Liver (tissue), 9 donors: ENCODE data around the gene CHML. TPM values are rescaled to one million over a fixed set of nuclear protein-coding genes. Genes with fewer than 3 reads are reported as not detected.

Experiments
- DNase-seq: peaks from one replicate; pipeline ENCODE4 v3.0.0-alpha.2; 2017; ENCODE audit warnings: low spot score
- H3K27ac ChIP-seq, 2 donors: one replicate each; pipeline ENCODE4 v1.7.0; 2013; ENCODE audit warnings: inconsistent platforms in 2 of 2, low read length in 2 of 2, control low read depth in 1 of 2, low read depth in 1 of 2, mild to moderate bottlenecking in 1 of 2
- H3K27me3 ChIP-seq, 4 donors: one replicate each; pipeline versions ENCODE4 v1.6.1 to v1.7.0; 2013; ENCODE audit warnings: low read length in 3 of 4, inconsistent platforms in 1 of 4, mild to moderate bottlenecking in 1 of 4, moderate library complexity in 1 of 4; ENCODE audit not compliant: control insufficient read depth in 4 of 4, insufficient read depth in 4 of 4
- H3K36me3 ChIP-seq, 4 donors: one replicate each; pipeline versions ENCODE4 v1.6.1 to v1.7.0; 2013; ENCODE audit warnings: low read length in 3 of 4, mild to moderate bottlenecking in 3 of 4, low read depth in 1 of 4, moderate library complexity in 1 of 4; ENCODE audit not compliant: control insufficient read depth in 4 of 4, insufficient read depth in 3 of 4
- H3K4me1 ChIP-seq, 4 donors: one replicate each; pipeline versions ENCODE4 v1.6.1 to v1.7.0; 2013; ENCODE audit warnings: low read length in 3 of 4, mild to moderate bottlenecking in 3 of 4, moderate library complexity in 1 of 4; ENCODE audit not compliant: control insufficient read depth in 4 of 4, insufficient read depth in 4 of 4
- H3K4me3 ChIP-seq, 3 donors: one replicate each; pipeline versions ENCODE4 v1.6.1 to v1.7.0; 2013; ENCODE audit warnings: low read length in 3 of 3, control low read depth in 1 of 3, low read depth in 1 of 3, mild to moderate bottlenecking in 1 of 3
- H3K9ac ChIP-seq, 2 donors: one replicate each; pipeline ENCODE4 v1.7.0; 2013; ENCODE audit warnings: low read length in 2 of 2, mild to moderate bottlenecking in 2 of 2, moderate library complexity in 2 of 2, control low read depth in 1 of 2, low read depth in 1 of 2
- H3K9me3 ChIP-seq, 4 donors: one replicate each; pipeline versions ENCODE4 v1.6.1 to v1.7.0; 2013; ENCODE audit warnings: low read length in 3 of 4; ENCODE audit not compliant: control insufficient read depth in 4 of 4
- ATF3 ChIP-seq: IDR thresholded peaks from 2 replicates; pipeline ENCODE4 v1.6.1; 2016; ENCODE audit warnings: antibody characterized with exemption
- CTCF ChIP-seq: fragments of 150-350 bp; IDR thresholded peaks from 2 replicates; pipeline ENCODE4 v1.5.1; 2017; ENCODE audit warnings: improper control_type of control experiment, low read depth, low read length; ENCODE audit not compliant: missing input control
- EGR1 ChIP-seq, 2 donors: IDR thresholded peaks; 2 replicates each; pipeline ENCODE4 v1.6.1; 2016 to 2018; ENCODE audit warnings: antibody characterized with exemption in 2 of 2, low read depth in 2 of 2
- FOXA1 ChIP-seq: IDR thresholded peaks from 2 replicates; pipeline ENCODE4 v1.6.1; 2016; ENCODE audit warnings: antibody characterized with exemption
- FOXA2 ChIP-seq: IDR thresholded peaks from 2 replicates; pipeline ENCODE4 v1.6.1; 2016; ENCODE audit warnings: antibody characterized with exemption
- GABPA ChIP-seq, 2 donors: IDR thresholded peaks in 1 of 2; conservative IDR thresholded peaks in 1 of 2; 2 replicates each; pipeline ENCODE4 v1.6.1; 2016; ENCODE audit warnings: antibody characterized with exemption in 2 of 2, mild to moderate bottlenecking in 1 of 2, moderate library complexity in 1 of 2
- HNF4A ChIP-seq, 2 donors: conservative IDR thresholded peaks; 2 replicates each; pipeline ENCODE4 v1.6.1; 2016; ENCODE audit warnings: antibody characterized with exemption in 2 of 2, mild to moderate bottlenecking in 2 of 2
- HNF4G ChIP-seq: IDR thresholded peaks from 2 replicates; pipeline ENCODE4 v1.6.1; 2016; ENCODE audit warnings: antibody characterized with exemption
- JUND ChIP-seq, 2 donors: IDR thresholded peaks; 2 replicates each; pipeline ENCODE4 v1.6.1; 2016; ENCODE audit warnings: antibody characterized with exemption in 2 of 2
- MAX ChIP-seq: IDR thresholded peaks from 2 replicates; pipeline ENCODE4 v1.6.1; 2016; ENCODE audit warnings: antibody characterized with exemption
- NR2F2 ChIP-seq: IDR thresholded peaks from 2 replicates; pipeline ENCODE4 v1.6.1; 2016; ENCODE audit warnings: antibody characterized with exemption
- RAD21 ChIP-seq, 2 donors: IDR thresholded peaks; 2 replicates each; pipeline ENCODE4 v1.6.1; 2016; ENCODE audit warnings: antibody characterized with exemption in 2 of 2, mild to moderate bottlenecking in 2 of 2
- REST ChIP-seq: IDR thresholded peaks from 2 replicates; pipeline ENCODE4 v1.6.1; 2016; ENCODE audit warnings: antibody characterized with exemption, mild to moderate bottlenecking
- RXRA ChIP-seq, 2 donors: IDR thresholded peaks; 2 replicates each; pipeline ENCODE4 v1.6.1; 2017 to 2018; ENCODE audit warnings: antibody characterized with exemption in 2 of 2, mild to moderate bottlenecking in 1 of 2
- SP1 ChIP-seq: IDR thresholded peaks from 2 replicates; pipeline ENCODE4 v1.6.1; 2018; ENCODE audit warnings: antibody characterized with exemption, mild to moderate bottlenecking
- TAF1 ChIP-seq: conservative IDR thresholded peaks from 2 replicates; pipeline ENCODE4 v1.6.1; 2016; ENCODE audit warnings: antibody characterized with exemption, mild to moderate bottlenecking
- ZBTB33 ChIP-seq: IDR thresholded peaks from 2 replicates; pipeline ENCODE4 v1.6.1; 2016; ENCODE audit warnings: antibody characterized with exemption
- WGBS: extraction: QIAGEN DNeasy Blood & Tissue Kit; methylation state at CpG from one replicate; pipeline ENCODE4 v1.1.7; 2013; 5-methylcytosine and 5-hydroxymethylcytosine counted together
- polyA plus RNA-seq, 2 donors: library from polyadenylated mRNA; stranded (reverse) in 1 of 2; unstranded in 1 of 2; fragments of 200-250 nt in 1 of 2; fragments of >200 nt in 1 of 2; fragmentation: Nextera tagmentation in 1 of 2; extraction: Ambion mirVana in 1 of 2; gene quantifications; one replicate each; pipeline versions ENCODE4 v1.2.1 to v1.2.3, GENCODE V29; 2013 to 2015
- total RNA-seq, 2 donors: library from RNA; depleted of rRNA; stranded (reverse); fragments of >200 nt; gene quantifications; one replicate each; pipeline ENCODE4 v1.2.3, GENCODE V29; 2014
- donor health status: healthy.
- donor health status: healthy.
- donor health status: healthy.
- donor health status: healthy.
- donor health status: healthy.

Gene CHML
- total and polyA plus RNA-seq, 4 donors = 0.53 to 8.1 (median 3.3) TPM

GRCh38 chr1:241646201-241646600 lies 6.0 kb upstream of the CHML start:
- Histone ChIP-seq H3K27ac (no peak overlapping the region), H3K4me3 (no peak overlapping the region), H3K4me1 (peaks cover 0 to 7% (median 2%) of the 10 kb centered on the region in 4 donors), H3K27me3 (no peaks in the 10 kb centered on the region), H3K9me3 (no peaks in the 10 kb centered on the region), H3K36me3 (no peaks in the 10 kb centered on the region), H3K9ac (no peak overlapping the region)
- TF ChIP-seq HNF4A (conservative IDR thresholded peaks at IDR 0.05) (no peak), HNF4G (no peak), RXRA (IDR thresholded peaks at IDR 0.05) (no peak), NR2F2 (no peak), CTCF (no peak), FOXA1 (no peak), REST (no peak), JUND (IDR thresholded peaks at IDR 0.05) (no peak), MAX (no peak), RAD21 (IDR thresholded peaks at IDR 0.05) (no peak)
- no peak for DNase-seq
- WGBS = 93% methylated on average over 7 of the region's 7 CpGs

- H3K4me3 ChIP-seq = no peak overlapping the region
- no peaks in the 10 kb centered on the region for H3K27me3 ChIP-seq
- no peaks in the 10 kb centered on the region for H3K9me3 ChIP-seq
- no peaks in the 10 kb centered on the region for H3K36me3 ChIP-seq
- no peak overlapping the region for H3K9ac ChIP-seq
- no peak overlapping the region for H3K27ac ChIP-seq
- TF ChIP-seq CTCF (no peak), ZBTB33 (no peak), REST (no peak), FOXA2 (no peak), RAD21 (IDR thresholded peaks at IDR 0.05) (no peak), TAF1 (no peak), GABPA (IDR thresholded peaks at IDR 0.05 in 1 of 2, conservative IDR thresholded peaks at IDR 0.05 in 1 of 2) (no peak), SP1 (no peak), EGR1 (IDR thresholded peaks at IDR 0.05; ENCODE audit: low read depth in 2 of 2) (no peak), HNF4A (conservative IDR thresholded peaks at IDR 0.05) (no peak), ATF3 (no peak), HNF4G (no peak)
- no peak for DNase-seq
- WGBS = 86% methylated on average over 4 of the region's 4 CpGs
- H3K4me1 ChIP-seq = peaks cover 0 to 10% (median 5%) of the 10 kb centered on the region in 4 donors
These were observed 5.0 kb upstream of the CHML start for GRCh38 chr1:241645199-241645598.
